Activated T-cell treated with anti-CD3 and anti-CD28 coated beads, Interleukin-2, amount 50 U/mL, for 1 hour (primary cell): ENCODE measurements around the gene HAPSTR1.
"Not testable (repeated sequence)": the region's sequence is repeated elsewhere in the genome, so short reads cannot be mapped to it uniquely, and the experiment has no call there.

ENCODE experiments used
- DNase-seq: peaks from one replicate; pipeline ENCODE4 v3.0.0-alpha.2; 2020

HAPSTR1 gene, protein sequence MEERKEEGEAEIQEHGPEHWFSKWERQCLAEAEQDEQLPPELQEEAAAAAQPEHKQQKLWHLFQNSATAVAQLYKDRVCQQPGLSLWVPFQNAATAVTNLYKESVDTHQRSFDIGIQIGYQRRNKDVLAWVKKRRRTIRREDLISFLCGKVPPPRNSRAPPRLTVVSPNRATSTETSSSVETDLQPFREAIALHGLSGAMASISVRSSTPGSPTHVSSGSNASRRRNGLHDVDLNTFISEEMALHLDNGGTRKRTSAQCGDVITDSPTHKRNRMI

DNA sequence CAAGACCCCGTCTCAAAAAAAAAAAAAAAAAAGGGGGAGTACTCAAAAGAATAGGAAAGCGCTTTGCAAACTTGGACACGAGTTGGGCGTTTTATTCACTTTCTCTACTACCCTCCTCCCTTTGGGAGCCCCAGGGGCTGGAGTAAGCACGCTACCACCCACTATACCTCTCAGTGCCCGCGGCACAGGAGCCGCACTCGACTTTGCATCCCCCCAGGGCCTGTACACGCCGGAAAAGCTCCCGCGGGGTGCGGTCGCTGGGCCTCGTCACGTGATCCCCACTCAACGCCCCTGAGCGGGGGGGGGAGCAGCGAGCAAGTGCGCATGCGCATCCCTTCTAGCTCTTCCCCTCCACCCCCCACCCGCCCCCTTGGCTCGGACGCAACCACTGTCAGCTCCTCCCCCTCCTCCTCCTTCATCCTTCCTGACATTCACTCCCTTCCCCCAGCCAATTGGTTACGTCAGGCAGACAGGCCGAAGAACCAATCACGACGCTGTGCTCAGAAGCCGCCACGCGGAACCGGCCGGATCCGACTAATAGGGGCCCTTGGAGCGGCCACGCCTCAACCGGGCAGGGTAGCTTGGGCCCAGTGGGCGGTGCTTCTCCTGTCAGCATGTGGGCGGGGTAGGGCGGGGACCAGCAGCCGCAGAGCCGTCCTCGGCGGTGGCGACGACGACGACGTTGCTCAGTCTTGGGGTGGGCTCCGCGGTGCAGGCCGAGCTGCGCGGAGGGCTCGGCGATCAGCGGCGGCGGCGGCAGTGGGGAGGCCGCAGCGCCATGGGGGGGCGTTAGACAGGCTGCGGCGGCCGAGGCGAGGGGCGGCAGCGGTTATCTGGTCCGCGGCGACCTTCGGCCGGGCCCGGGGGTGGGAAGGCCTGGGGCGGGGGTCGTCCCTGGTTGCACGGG, at the start of gene HAPSTR1:
Gene HAPSTR1, plus strand, starts transcription at position 685 of the 907 bp plus-strand sequence. CDS start 401 bp downstream, outside the sequence.
- peak; percentile 97 for DNase-seq

DNA sequence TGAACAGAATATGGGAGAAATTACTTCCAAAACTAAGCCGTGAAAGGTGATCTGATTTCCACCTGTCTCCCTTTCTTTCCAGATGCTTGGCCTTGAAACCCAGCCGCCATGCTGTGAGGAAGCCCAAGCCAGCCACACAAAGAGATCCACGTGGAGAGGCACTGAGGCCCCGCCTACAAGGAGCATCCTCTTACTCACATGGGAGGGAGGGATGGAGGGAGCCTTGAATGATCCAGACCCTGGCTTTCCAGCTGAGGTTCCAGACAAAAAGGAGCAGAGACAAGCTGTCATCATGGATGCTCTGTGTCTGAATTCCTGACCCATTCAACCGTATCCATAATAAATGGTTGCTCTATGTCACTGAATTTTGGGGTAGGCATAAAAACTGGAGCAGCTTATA, 48.9 kb upstream of the HAPSTR1 start:
- DNase-seq = no peak

DNA sequence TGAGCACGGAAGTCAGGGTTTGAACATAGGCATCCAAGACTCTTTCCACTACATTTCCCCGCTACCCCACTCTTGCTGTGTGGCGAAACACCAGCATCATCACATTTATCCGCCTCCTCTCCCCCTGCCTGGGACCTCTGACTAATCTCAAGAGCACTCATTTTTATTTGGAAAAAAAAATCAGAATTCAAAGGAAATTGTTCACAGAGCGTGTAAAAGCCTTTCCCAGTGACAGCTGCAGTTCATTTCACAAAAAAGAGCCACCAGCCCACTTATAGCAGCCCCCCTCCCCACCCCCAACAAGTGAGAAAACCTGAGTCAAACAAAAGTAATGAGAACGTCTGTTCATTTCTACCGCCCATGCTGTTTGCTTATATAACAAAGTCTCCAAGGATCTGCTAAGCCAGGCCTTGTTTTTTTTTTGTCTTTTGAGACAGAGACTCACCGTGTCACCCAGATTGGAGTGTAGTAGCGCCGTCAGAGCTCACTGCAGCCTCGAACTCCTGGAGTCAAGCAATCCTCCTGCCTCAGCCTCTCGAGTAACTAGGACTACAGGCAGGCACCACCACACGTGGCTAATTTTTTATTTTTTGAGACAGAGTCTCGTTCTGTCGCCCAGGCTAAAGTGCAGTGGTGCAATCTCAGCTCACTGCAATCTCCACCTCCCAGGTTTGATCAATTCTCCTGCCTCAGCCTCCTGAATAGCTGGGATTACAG, 48.3 kb upstream of the HAPSTR1 start:
- DNase-seq = no peak

DNA sequence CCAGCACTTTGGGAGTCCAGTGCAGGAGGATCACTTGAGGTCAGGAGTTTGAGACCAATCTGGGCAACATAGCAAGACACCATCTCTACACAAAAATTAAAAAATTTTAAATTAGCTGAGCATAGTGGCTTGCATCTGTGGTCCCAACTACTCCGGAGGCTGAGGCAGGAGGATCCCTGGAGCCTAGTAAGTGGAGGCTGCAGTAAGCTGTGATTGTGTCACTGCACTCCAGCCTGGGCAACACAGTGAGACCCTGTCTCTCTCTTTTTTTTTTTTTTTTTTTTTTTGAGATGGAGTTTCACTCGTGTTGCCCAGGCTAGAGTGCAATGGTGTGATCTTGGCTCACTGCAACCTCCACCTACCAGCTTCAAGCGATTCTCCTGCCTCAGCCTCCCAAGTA, 45.9 kb upstream of the HAPSTR1 start:
- DNase-seq = not testable (repeated sequence)

DNA sequence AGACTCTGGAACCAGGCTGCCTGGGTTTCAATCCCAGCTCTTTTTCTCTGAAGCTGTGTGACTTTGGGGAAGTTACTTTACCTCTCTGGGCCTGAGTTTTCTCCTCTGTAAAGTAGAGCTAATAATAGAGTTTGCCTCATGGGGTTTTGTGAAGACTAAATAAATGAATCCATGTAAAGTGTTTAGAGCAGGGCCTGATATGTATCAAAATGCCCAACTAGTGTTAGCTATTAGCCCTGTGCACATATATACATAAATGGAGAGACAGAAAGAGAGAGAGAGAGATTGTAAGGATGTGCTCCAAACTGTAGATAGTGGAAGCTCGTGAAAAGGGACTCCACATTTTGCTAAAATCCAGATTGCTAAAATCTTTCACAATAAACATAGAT, 44.8 kb upstream of the HAPSTR1 start:
- DNase-seq = no peak

DNA sequence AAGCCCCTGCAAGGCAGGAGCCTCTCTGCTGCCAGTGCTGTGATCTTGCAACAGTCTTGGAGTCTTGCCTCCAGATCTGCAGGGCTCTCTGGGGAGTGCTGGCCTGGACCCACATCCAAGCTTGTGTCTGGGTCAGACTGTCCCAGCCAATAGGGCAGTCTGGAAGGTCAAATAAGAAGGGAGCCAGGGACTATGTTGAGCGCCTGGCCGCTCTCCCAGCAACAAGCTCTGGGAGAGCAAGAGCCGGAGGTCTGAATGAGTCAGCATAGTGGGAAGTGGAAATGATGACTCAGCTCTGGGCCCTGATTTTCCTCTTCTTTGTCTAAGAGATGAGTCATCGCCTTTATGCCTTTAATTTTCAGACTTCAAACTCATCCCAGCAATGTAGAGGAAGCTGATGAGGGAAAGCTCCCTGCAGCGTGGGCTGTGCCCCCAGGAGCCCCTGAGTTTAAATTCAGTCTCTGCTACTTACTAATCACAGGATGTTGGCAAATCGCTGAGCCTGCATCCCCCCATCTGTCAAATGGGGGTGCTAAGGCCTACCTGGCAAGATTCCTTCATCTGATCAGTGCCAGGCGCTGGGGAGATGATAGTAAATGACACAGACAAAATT, 43.6 kb upstream of the HAPSTR1 start:
- DNase-seq = peak; percentile 21

DNA sequence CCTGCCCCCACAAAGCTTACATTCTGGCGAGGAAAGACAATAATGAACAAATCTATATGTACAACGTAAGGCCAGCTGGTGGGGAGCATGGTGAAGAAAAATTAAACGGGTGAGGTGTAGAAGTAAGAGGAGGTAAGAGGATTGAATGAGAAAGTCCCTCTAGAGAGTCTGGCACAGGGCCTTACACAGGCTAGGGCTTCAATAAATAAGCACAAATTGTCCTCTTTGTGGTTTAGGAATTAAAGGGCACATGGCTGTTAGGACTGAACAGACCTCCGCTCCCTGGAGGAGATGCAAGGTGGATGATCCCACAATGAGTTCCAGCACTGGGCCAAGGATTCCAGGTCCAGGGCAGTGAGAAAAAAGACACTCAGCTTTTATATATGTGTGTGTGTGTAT, 43.1 kb upstream of the HAPSTR1 start:
- DNase-seq = no peak

DNA sequence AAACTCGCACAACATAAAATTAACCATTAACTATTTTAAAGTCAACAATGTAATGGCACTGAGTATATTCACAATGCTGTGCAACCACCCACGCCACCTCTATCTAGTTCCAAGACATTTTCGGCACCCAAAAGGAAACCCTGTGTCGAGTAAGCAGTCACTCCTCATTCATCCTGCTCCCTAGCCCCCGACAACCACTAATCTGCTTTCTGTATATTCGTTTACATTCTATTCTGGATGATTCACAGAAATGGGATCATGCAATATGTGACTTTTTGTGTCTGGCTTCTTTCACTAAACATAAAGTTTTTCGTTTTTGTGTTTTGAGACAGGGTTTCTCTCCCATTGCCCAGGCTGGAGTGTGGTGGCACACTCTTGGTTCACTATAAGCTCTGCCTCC, 42.2 kb upstream of the HAPSTR1 start:
- no peak for DNase-seq

DNA sequence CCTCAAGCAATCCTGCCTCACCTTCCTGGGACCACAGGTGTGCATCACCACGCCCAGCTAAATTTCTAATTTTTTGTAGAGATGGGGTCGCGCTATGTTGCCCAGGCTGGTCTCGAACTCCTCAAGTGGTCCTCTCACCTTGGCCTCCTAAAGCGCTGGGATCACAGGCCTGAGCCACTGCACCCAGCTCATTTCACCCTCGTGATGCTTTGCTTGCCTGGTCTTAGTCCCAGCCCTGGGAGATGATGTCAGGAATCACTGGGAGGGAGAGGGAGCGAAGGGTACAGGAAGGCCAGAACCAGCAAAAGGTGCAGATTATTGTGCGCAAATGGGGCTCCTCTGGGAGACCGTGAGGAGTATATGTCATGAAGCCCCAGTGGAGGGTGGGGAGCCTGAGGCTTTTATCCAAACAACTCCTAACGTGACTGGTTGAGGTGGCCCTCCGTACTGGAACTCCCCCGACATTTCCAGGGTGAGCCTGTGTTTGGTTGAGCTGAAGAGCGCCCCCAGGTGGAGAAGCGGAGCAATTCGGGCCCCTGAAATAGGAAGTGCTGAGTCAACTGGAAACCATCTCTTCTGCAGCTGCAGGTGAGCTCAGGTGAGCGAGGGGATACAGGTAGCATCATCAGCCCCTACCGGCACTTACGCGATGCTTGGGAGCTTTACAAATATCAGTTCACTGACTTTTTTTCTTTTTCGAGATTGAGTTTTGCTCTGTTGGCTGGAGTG, 41.2 kb upstream of the HAPSTR1 start:
- DNase-seq = no peak

DNA sequence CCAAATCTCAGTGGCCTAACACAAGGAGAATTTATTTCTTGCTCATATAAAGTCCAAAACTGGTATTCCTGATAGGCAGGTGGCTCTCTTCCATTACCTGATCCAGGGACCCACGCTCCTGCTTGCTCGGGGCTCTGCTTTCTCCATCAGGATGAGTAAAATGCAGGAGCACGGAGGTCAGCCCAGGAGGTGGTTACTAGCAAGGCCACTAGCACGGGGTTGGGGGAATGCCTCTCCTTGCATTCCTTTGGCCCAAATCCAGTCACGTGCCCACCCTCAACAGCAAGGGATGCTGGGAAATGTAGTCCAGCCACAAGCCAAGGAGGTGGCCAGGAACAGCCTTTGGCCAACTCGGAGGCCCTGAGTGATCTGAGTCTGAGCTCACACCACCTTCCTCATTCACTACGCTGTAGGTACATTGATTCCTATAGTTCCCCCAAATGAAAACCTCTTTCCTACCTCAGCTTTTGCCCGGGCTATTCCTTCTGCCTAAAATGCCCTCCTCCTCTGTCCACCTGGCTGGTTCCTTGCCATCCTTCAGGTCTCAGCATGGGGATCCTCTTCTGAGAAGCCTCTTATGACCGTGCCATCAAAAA, 38.3 kb upstream of the HAPSTR1 start:
- peak; percentile 17 for DNase-seq

DNA sequence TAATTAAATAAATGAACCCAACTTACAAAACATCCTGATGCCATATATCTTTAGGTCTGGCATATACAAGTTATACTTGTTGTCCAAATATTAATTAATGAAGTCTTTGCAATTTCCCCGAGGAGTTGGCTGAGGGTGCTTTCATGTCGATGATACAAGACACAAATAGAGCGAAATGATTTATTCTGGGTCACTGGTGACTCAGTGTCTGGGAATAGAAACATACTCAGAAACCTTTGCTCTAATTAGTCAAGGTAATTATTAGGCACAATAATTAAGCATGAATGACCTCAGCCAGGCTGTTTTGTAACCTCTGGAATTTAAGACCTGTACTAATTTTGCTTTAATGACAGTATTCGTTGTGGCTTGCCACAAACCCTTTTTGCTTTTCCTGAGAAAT, 37.0 kb upstream of the HAPSTR1 start:
- no peak for DNase-seq

DNA sequence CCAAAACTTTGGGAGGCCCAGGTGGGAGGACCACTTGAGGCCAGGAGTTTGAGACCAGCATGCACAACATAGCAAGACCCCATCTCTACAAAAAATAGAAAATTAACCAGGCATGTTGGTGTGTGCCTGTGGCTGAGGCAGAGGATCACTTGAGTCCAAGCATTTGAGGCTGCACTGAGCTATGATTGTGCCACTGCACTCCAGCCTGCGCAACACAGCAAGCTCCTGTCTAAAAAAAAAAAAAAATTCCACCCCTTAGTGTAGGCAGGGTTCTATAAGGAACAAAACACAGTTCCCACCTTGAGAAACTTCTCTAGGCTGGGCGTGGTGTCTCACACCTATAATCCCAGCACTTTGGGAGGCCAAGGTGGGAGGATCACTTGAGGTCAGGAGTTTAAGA, 36.3 kb upstream of the HAPSTR1 start:
- DNase-seq = no peak

DNA sequence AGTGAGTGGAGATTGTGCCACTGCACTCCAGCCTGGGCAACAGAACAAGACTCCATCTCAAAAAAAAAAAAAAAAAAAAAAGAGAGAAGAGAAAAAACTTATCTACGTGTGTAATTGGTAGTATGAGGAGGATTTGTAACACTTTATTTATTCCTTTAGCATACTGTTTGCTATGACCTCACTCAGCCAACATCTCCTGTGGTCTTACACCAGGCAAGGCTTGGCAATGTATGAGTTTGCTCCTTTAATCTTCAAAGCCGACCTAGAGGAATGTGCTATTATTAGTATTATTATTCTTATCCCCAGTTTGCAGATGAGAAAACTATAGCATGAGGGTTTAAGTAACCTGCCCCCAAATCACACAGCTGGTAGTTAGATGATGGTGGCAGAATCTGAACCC, 35.8 kb upstream of the HAPSTR1 start:
- no peak for DNase-seq

DNA sequence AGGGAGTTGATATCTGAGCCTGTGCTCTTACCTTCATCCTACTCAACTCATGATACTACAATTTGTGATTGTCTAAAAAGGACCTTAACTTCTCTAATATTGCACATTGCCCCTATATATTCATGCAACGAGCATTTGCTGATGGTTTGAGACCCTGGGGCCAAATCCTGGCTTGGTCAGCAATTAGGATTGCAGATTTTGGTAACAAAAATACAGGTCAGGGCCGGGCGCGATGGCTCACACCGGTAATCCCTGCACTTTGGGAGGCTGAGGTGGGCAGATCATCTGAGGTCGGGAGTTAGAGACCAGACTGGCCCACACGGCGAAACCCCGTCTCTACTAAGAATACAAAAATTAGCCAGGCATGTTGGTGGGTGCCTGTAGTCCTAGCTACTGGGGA, 35.4 kb upstream of the HAPSTR1 start:
- no peak for DNase-seq

DNA sequence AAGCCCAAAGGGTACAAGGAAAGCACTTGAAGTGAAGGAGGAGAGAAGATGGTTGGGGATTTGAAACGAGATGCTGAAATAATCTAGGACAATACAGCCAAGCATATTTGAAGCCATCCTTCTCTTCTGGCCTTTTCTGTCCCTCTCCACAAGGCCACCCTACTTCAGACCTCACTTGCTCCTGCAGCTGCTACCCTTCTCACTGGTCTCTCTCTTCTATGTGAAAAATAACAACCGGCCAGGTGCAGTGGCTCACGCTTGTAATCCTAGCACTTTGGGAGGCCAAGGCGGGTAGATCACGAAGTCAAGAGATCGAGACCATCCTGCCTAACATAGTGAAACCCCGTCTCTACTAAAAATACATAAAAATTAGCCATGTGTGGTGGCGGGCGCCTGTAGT, 33.2 kb upstream of the HAPSTR1 start:
- DNase-seq = no peak

DNA sequence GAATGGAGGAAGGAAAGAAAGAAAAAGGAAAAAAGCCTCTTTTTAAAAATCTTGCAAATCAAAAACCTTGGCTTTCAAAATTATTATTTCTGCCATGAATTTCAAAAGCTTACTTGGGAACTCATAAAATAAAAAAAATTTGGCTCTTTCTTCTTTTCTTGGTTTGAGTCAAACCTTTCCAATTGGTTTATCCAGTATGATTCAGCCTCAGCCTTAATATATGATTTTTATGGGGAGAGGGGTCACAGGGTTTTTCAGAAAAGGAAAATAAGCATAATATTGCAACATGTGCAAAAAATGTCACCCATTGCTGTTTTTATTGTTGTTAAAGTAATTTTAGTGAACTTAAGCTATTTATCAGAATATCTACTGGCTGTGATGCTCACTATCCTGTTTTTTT, 31.2 kb upstream of the HAPSTR1 start:
- no peak for DNase-seq

DNA sequence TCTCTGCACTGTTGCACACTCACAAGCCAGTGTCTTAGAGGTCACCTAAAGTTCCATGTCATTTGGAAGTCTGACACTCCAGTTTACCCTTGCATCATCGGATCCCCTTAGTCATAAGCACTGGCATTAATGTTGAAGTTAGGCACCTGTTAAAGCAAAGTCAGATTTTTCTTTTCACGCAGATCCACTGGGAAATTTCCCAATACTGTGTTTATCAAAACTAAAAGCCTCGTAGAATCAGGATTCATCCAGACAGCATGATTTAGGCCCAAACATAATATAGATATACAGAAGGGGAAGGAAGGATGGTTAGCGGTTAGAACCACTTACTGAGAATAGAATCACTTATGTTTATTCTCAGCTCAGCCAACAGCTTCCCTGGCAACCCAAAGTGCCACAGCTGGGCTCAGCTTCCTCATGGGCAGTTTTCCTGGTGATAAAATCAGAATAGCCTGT, 30.1 kb upstream of the HAPSTR1 start:
- no peak for DNase-seq

DNA sequence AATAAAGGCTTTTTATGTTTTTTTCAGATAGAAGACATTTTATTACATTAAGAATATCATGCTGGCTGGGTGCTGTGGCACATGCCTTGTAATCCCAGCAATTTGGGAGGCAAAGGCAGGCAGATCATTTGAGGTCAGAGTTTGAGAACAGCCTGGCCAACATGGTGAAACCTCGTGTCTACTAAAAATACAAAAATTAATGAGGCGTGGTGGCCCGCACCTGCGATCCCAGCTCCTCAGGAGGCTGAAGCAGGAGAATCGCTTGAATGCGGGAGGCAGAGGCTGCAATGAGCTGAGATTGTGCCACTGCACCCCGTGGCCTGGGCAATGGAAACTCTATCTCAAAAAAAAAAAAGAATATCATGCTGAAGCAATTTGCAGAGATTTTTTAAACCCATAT, 29.1 kb upstream of the HAPSTR1 start:
- no peak for DNase-seq

DNA sequence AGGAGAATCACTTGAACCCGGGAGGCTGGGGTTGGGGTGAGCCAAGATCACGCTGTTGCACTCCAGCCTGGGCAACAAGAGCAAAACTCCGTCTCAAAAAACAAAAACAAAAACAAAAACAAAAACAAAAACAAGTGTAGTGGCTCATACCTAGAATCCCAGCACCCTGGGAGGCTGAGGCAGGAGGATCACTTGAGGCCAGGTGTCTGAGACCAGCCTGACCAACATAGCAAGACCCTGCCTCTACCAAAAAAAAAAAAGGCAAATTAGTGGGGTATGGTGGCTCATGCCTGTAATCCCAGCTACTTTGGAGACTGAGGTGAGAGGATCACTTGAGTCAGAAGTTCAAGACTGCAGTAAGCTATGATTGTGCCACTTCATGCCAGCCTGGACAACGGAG, 26.4 kb upstream of the HAPSTR1 start:
- DNase-seq = no peak

DNA sequence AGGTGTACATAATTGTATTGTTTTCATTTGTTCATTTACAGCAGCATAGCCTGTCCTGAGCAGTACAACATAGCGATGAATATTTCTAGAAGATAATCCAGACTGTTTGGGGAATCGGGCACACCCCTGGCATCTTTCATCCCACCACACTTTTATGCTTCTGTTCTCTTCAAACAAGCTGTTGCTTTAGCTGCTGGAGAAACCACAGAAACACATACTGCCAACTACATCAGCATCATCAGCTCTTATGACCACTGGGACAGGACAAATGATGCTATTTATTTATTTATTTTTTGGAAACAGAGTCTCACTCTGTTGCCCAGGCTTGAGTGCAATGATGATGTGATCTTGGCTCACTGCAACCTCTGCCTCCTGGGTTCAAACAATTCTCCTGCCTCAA, 22.6 kb upstream of the HAPSTR1 start:
- DNase-seq = no peak

DNA sequence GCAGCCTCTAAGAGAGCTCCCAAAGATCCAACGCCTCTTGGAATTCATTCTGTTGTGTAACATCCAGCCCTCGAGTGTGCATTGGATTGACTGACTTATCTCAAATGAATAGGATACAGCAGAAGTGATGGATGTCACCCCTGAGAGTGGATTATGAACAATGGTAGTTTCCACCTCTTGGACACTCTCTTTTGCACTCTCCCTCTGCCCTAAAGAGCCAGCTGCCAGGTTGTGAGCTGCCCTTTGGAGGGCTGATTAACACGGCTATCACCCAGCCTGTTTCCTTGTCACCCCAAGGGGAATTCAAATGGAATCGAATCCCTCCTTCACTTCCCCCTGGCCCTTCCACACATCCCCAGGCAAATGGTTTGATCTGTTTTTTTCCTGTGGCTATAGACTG, 21.2 kb upstream of the HAPSTR1 start:
- DNase-seq = no peak

DNA sequence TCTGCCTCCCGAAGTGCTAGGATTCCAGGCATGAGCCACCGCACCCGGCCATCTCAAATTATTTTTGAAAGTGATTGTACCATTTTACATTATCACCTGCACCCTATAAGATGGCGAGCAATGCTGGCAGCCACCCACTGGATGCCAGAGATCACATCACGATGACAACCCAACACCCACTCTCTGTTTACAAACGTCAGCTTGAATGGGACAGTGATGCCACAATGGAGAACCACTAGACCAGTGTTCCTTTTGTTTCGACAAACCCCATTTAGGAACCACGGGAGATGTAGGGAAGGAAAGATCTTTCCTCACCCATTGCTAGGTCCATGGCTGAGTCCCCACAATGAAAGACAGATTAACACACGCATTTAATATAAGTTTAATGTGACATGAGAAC, 20.1 kb upstream of the HAPSTR1 start:
- no peak for DNase-seq
